Liver (tissue), 3 donors: ENCODE data around the gene RGS3.

ENCODE experiments used
- ATF3 ChIP-seq: IDR thresholded peaks from 2 replicates; pipeline ENCODE4 v1.6.1; 2016; ENCODE audit warnings: antibody characterized with exemption
- CTCF ChIP-seq: fragments of 150-350 bp; IDR thresholded peaks from 2 replicates; pipeline ENCODE4 v1.5.1; 2017; ENCODE audit warnings: improper control_type of control experiment, low read depth, low read length; ENCODE audit not compliant: missing input control
- GABPA ChIP-seq, 2 donors: IDR thresholded peaks in 1 of 2; conservative IDR thresholded peaks in 1 of 2; 2 replicates each; pipeline ENCODE4 v1.6.1; 2016; ENCODE audit warnings: antibody characterized with exemption in 2 of 2, mild to moderate bottlenecking in 1 of 2, moderate library complexity in 1 of 2
- JUND ChIP-seq, 2 donors: IDR thresholded peaks; 2 replicates each; pipeline ENCODE4 v1.6.1; 2016; ENCODE audit warnings: antibody characterized with exemption in 2 of 2
- MAX ChIP-seq: IDR thresholded peaks from 2 replicates; pipeline ENCODE4 v1.6.1; 2016; ENCODE audit warnings: antibody characterized with exemption
- NR2F2 ChIP-seq: IDR thresholded peaks from 2 replicates; pipeline ENCODE4 v1.6.1; 2016; ENCODE audit warnings: antibody characterized with exemption
- RAD21 ChIP-seq, 2 donors: IDR thresholded peaks; 2 replicates each; pipeline ENCODE4 v1.6.1; 2016; ENCODE audit warnings: antibody characterized with exemption in 2 of 2, mild to moderate bottlenecking in 2 of 2
- SP1 ChIP-seq: IDR thresholded peaks from 2 replicates; pipeline ENCODE4 v1.6.1; 2018; ENCODE audit warnings: antibody characterized with exemption, mild to moderate bottlenecking
- YY1 ChIP-seq: IDR thresholded peaks from 2 replicates; pipeline ENCODE4 v1.6.1; 2016; ENCODE audit warnings: antibody characterized with exemption, mild to moderate bottlenecking
- donor health status: healthy.
- donor health status: healthy.

GRCh38 chr9:113635586-113635985 lies 172.1 kb downstream of the RGS3 start:
- TF ChIP-seq CTCF: no peak
- TF ChIP-seq SP1: no peak
- TF ChIP-seq RAD21 (IDR thresholded peaks at IDR 0.05): no peak
- TF ChIP-seq MAX: no peak
- no peak for TF ChIP-seq NR2F2
- TF ChIP-seq JUND (IDR thresholded peaks at IDR 0.05): no peak
- TF ChIP-seq ATF3: no peak
- TF ChIP-seq GABPA (IDR thresholded peaks at IDR 0.05 in 1 of 2, conservative IDR thresholded peaks at IDR 0.05 in 1 of 2): no peak
- no peak for TF ChIP-seq YY1
